Medulla oblongata (tissue), 1 donor: ENCODE measurements around the gene PCIF1.

Source experiments
- DNase-seq: peaks from one replicate; pipeline ENCODE4 v3.0.0-alpha.2; 2015; ENCODE audit errors: extremely low spot score

The PCIF1 gene

GRCh38 chr20:45904583-45905504, 29.6 kb upstream of the PCIF1 start:
- DNase-seq = no peak

- DNase-seq = no peak
Observed at GRCh38 chr20:45905505-45906079, 28.9 kb upstream of the PCIF1 start.

GRCh38 chr20:45907219-45907948, 27.1 kb upstream of the PCIF1 start:
- DNase-seq = no peak

GRCh38 chr20:45908084-45908483, 26.4 kb upstream of the PCIF1 start:
- DNase-seq = no peak

- no peak for DNase-seq
Observed at GRCh38 chr20:45909336-45909808, 25.1 kb upstream of the PCIF1 start.

GRCh38 chr20:45909817-45910669, 24.4 kb upstream of the PCIF1 start:
- no peak for DNase-seq

GRCh38 chr20:45910670-45911485, 23.6 kb upstream of the PCIF1 start:
- DNase-seq = peak; percentile 96

- peak; percentile 74 for DNase-seq
Observed at GRCh38 chr20:45911486-45912343, 22.8 kb upstream of the PCIF1 start, which contains the start of gene PLTP. TSS of gene PLTP (minus strand) at chr20:45912155. CDS start at chr20:45911452, 703 bp downstream.

- no peak for DNase-seq
Observed at GRCh38 chr20:45912344-45912682, 22.2 kb upstream of the PCIF1 start.

- no peak for DNase-seq
Observed at GRCh38 chr20:45913116-45913515, 21.4 kb upstream of the PCIF1 start.

GRCh38 chr20:45917790-45918141, 16.7 kb upstream of the PCIF1 start:
- no peak for DNase-seq

GRCh38 chr20:45918182-45918737, 16.2 kb upstream of the PCIF1 start:
- DNase-seq = no peak

- no peak for DNase-seq
Observed at GRCh38 chr20:45918779-45919537, 15.5 kb upstream of the PCIF1 start.

- DNase-seq = no peak
Observed at GRCh38 chr20:45919542-45920399, 14.7 kb upstream of the PCIF1 start.

- no peak for DNase-seq
Observed at GRCh38 chr20:45920462-45921336, 13.8 kb upstream of the PCIF1 start.

- no peak for DNase-seq
Observed at GRCh38 chr20:45921337-45922189, 12.9 kb upstream of the PCIF1 start.
